ENCODE data around the gene PKP4.
A peak's percentile ranks its signal among the peaks of the same experiment; 100 is the strongest.

The PKP4 gene

GRCh38 chr2:158600155-158600802 is 143.5 kb downstream of the PKP4 start:
- DNase-seq, result peak; percentile 66

- no peak for DNase-seq
These were observed 145.3 kb downstream of the PKP4 start for GRCh38 chr2:158602027-158602426.

- no peak for DNase-seq
These were observed 146.5 kb downstream of the PKP4 start for GRCh38 chr2:158603205-158603604.

GRCh38 chr2:158603986-158604385 is 147.2 kb downstream of the PKP4 start:
- DNase-seq, result no peak

- no peak for DNase-seq
These were observed 153.3 kb downstream of the PKP4 start for GRCh38 chr2:158610059-158610458.

GRCh38 chr2:158616480-158617000 is 159.8 kb downstream of the PKP4 start:
- no peak for DNase-seq

- no peak for DNase-seq
These were observed 162.2 kb downstream of the PKP4 start for GRCh38 chr2:158618891-158619490.

GRCh38 chr2:158619496-158619895 is 162.7 kb downstream of the PKP4 start:
- no peak for DNase-seq

- DNase-seq, result no peak
These were observed 163.9 kb downstream of the PKP4 start for GRCh38 chr2:158620656-158621055.

GRCh38 chr2:158624071-158624667 is 167.4 kb downstream of the PKP4 start:
- no peak for DNase-seq

GRCh38 chr2:158624961-158625360 is 168.2 kb downstream of the PKP4 start:
- DNase-seq, result no peak

- DNase-seq, result no peak
These were observed 172.4 kb downstream of the PKP4 start for GRCh38 chr2:158629116-158629515.

- DNase-seq, result no peak
These were observed 176.5 kb downstream of the PKP4 start for GRCh38 chr2:158633261-158633660.

GRCh38 chr2:158634627-158635026 is 177.9 kb downstream of the PKP4 start:
- no peak for DNase-seq

- no peak for DNase-seq
These were observed 179.3 kb downstream of the PKP4 start for GRCh38 chr2:158635961-158636601.

GRCh38 chr2:158637357-158637756 is 180.6 kb downstream of the PKP4 start:
- DNase-seq, result no peak

- DNase-seq, result no peak
These were observed 187.4 kb downstream of the PKP4 start for GRCh38 chr2:158644139-158644538.

- no peak for DNase-seq
These were observed 188.5 kb downstream of the PKP4 start for GRCh38 chr2:158645299-158645698.

- DNase-seq, result no peak
These were observed 190.9 kb downstream of the PKP4 start for GRCh38 chr2:158647436-158648231.

GRCh38 chr2:158649846-158650245 is 193.1 kb downstream of the PKP4 start:
- no peak for DNase-seq

GRCh38 chr2:158650646-158651357 is 194.1 kb downstream of the PKP4 start:
- no peak for DNase-seq

- no peak for DNase-seq
These were observed 194.8 kb downstream of the PKP4 start for GRCh38 chr2:158651358-158652057.
